DOHH2 (cell line): ENCODE results near the gene ZNF382.

Experiments used
- H3F3A ChIP-seq: fragments of 200-600 bp; sonication (generic), shearing (Covaris generic); 2 replicates; pipeline ENCODE4 v1.6.0; 2016; ENCODE audit warnings: antibody characterized with exemption, mild to moderate bottlenecking; ENCODE audit not compliant: control insufficient read depth, insufficient read depth
- H3K27ac ChIP-seq: fragments of 200-600 bp; sonication (generic); 2 replicates; pipeline ENCODE4 v1.5.1; 2014; ENCODE audit warnings: low read depth, mild to moderate bottlenecking, low read length, moderate library complexity
- H3K27me3 ChIP-seq: fragments of 200-600 bp; sonication (generic); 2 replicates; pipeline ENCODE4 v1.6.1; 2014; ENCODE audit warnings: mild to moderate bottlenecking, low read length, mixed read lengths; ENCODE audit not compliant: control insufficient read depth
- H3K36me3 ChIP-seq: fragments of 200-600 bp; sonication (generic); 2 replicates; pipeline ENCODE4 v1.6.1; 2014; ENCODE audit warnings: mild to moderate bottlenecking, low read length, moderate library complexity, mixed read lengths; ENCODE audit not compliant: control insufficient read depth
- H3K4me1 ChIP-seq: fragments of 200-600 bp; sonication (generic); 2 replicates; pipeline ENCODE4 v1.6.1; 2014; ENCODE audit warnings: mild to moderate bottlenecking, low read length, mixed read lengths; ENCODE audit not compliant: control insufficient read depth
- H3K4me2 ChIP-seq: fragments of 200-600 bp; sonication (generic); 2 replicates; pipeline ENCODE4 v1.6.0; 2014; ENCODE audit warnings: mild to moderate bottlenecking, low read length, moderate library complexity
- H3K4me3 ChIP-seq: fragments of 200-600 bp; sonication (generic); 2 replicates; pipeline ENCODE4 v1.5.1; 2014; ENCODE audit warnings: mild to moderate bottlenecking, low read length, mixed read lengths
- H3K79me2 ChIP-seq: fragments of 200-600 bp; sonication (generic); 2 replicates; pipeline ENCODE4 v1.6.1; 2014; ENCODE audit warnings: mild to moderate bottlenecking, low read length, mixed read lengths; ENCODE audit not compliant: control insufficient read depth
- H3K9me2 ChIP-seq: fragments of 200-600 bp; sonication (generic); replicated peaks from 2 replicates; pipeline ENCODE4 v1.6.1; 2014; ENCODE audit warnings: mild to moderate bottlenecking, low read length, mixed read lengths; ENCODE audit not compliant: control insufficient read depth
- H3K9me3 ChIP-seq: fragments of 200-600 bp; sonication (generic); 2 replicates; pipeline ENCODE4 v1.6.1; 2014; ENCODE audit warnings: antibody characterized with exemption, low read length, mixed read lengths; ENCODE audit not compliant: control insufficient read depth, insufficient read depth
- H4K20me1 ChIP-seq: fragments of 200-600 bp; sonication (generic); 2 replicates; pipeline ENCODE4 v1.6.0; 2014; ENCODE audit warnings: low read depth, mild to moderate bottlenecking, antibody characterized with exemption, low read length, moderate library complexity; ENCODE audit not compliant: control insufficient read depth, insufficient read depth
- EZH2phosphoT487 ChIP-seq: fragments of 200-600 bp; sonication (generic); IDR thresholded peaks from 2 replicates; pipeline ENCODE4 v1.6.1; 2017; ENCODE audit warnings: borderline replicate concordance, mild to moderate bottlenecking, antibody characterized with exemption, low read length, moderate library complexity, mixed read lengths
- TF ChIP-seq, protein P1 (sequence below): fragments of 200-600 bp; sonication (generic); IDR thresholded peaks from one replicate; pipeline ENCODE4 v1.5.1; 2014; ENCODE audit warnings: antibody characterized with exemption, mild to moderate bottlenecking, low read depth, low read length; ENCODE audit not compliant: poor library complexity, severe bottlenecking

The ZNF382 gene

DNA sequence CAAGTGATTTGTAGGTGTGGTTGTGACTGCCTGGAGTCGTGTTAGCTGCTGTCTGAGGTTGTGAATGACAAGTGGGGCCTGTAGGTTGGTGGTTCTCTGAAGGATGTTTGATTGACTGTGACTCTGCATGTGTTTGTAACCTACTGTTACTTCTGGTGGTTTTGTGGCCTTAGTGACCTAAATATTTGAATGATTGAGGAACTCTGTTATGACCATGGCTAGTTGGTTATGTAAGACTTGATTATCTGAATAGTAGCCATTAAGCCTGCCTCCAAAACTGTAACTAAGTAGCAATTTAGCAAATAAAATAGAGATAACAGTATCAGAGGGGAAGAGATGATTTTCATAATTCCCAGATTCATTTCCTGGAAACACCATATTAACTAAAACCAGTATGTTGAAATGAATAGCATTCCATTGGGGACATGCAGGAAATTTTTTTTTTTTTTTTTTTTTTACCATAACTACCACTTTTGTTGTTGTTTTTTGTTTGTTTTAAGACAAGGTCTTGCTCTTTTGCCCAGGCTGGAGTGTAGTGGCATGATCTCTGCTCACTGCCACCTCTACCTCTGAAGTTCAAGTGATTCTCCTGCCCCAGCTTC, 865 bp downstream of the ZNF382 start:
- H3K27ac ChIP-seq = no peak overlapping the region
- no peak overlapping the region for H3K4me2 ChIP-seq
- no peak overlapping the region for H3K4me3 ChIP-seq
- no peaks in the 10 kb centered on the region for H3F3A ChIP-seq
- no peak for TF ChIP-seq EZH2phosphoT487
- TF ChIP-seq, protein P1, sequence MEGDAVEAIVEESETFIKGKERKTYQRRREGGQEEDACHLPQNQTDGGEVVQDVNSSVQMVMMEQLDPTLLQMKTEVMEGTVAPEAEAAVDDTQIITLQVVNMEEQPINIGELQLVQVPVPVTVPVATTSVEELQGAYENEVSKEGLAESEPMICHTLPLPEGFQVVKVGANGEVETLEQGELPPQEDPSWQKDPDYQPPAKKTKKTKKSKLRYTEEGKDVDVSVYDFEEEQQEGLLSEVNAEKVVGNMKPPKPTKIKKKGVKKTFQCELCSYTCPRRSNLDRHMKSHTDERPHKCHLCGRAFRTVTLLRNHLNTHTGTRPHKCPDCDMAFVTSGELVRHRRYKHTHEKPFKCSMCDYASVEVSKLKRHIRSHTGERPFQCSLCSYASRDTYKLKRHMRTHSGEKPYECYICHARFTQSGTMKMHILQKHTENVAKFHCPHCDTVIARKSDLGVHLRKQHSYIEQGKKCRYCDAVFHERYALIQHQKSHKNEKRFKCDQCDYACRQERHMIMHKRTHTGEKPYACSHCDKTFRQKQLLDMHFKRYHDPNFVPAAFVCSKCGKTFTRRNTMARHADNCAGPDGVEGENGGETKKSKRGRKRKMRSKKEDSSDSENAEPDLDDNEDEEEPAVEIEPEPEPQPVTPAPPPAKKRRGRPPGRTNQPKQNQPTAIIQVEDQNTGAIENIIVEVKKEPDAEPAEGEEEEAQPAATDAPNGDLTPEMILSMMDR = no peak
- H3K36me3 ChIP-seq = no peaks in the 10 kb centered on the region
- no peaks in the 10 kb centered on the region for H3K27me3 ChIP-seq
- no peaks in the 10 kb centered on the region for H3K4me1 ChIP-seq
- H3K9me2 ChIP-seq = no peaks in the 10 kb centered on the region
- no peaks in the 10 kb centered on the region for H3K79me2 ChIP-seq
- H3K9me3 ChIP-seq = peaks cover 26% of the 10 kb centered on the region; the same call in 1 of the 2 replicates
- H4K20me1 ChIP-seq = no peaks in the 10 kb centered on the region

DNA sequence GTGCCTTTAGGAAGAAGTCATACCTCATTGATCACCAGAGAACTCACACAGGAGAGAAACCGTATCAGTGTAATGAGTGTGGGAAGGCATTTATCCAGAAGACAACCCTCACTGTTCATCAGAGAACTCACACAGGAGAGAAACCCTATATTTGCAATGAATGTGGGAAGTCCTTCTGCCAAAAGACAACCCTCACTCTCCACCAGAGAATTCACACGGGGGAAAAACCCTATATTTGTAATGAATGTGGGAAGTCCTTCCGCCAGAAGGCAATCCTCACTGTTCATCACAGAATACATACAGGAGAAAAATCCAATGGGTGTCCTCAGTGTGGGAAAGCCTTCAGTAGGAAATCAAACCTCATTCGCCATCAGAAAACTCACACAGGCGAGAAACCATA, 21.9 kb downstream of the ZNF382 start:
- no peak overlapping the region for H3K4me3 ChIP-seq
- H3K27me3 ChIP-seq = no peaks in the 10 kb centered on the region
- H3K4me1 ChIP-seq = no peaks in the 10 kb centered on the region
- H3K9me2 ChIP-seq = no peaks in the 10 kb centered on the region
- no peak overlapping the region for H3K27ac ChIP-seq
- H3K79me2 ChIP-seq = no peaks in the 10 kb centered on the region
- no peaks in the 10 kb centered on the region for H3F3A ChIP-seq
- H4K20me1 ChIP-seq = no peaks in the 10 kb centered on the region
- no peaks in the 10 kb centered on the region for H3K36me3 ChIP-seq
- H3K9me3 ChIP-seq = peaks cover 27% of the 10 kb centered on the region; the same call in 1 of the 2 replicates
- TF ChIP-seq, protein P1 = no peak
- TF ChIP-seq EZH2phosphoT487 = no peak
- no peak overlapping the region for H3K4me2 ChIP-seq

DNA sequence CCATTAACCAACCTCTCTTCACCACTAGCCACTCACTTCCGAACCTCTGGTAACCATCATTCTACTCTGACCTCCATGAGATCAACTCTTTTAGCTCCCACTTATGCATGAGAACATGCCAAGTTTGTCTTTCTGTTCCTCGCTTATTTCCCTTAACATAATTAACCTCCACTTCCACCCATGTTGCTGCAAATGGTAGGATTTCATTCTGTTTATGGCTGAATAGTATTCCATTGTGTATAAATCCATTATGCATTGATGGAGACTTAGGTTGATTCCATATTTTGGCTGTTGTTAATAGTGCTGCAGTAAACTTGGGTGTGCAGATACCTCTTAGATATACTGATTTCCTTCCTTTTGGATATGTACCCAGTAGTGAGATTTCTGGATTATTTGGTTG, 30.2 kb downstream of the ZNF382 start:
- Histone ChIP-seq H3K9me2 (no peaks in the 10 kb centered on the region), H3K27me3 (no peaks in the 10 kb centered on the region), H3K4me1 (no peaks in the 10 kb centered on the region), H3K9me3 (peaks cover 30% of the 10 kb centered on the region), H3K36me3 (no peaks in the 10 kb centered on the region), H3F3A (no peaks in the 10 kb centered on the region), H3K79me2 (no peaks in the 10 kb centered on the region), H4K20me1 (no peaks in the 10 kb centered on the region), H3K27ac (no peak overlapping the region), H3K4me2 (no peak overlapping the region), H3K4me3 (no peak overlapping the region)
- TF ChIP-seq, protein P1 = no peak
- no peak for TF ChIP-seq EZH2phosphoT487
